Osteocyte (in vitro differentiated cells): ENCODE data around the gene RHOBTB3. TPM values are rescaled to one million over a fixed set of nuclear protein-coding genes. Genes with fewer than 3 reads are reported as not detected.

ENCODE experiments used
- DNase-seq: peaks from one replicate; pipeline ENCODE4 v3.0.0; 2021; ENCODE audit warnings: mixed read lengths; ENCODE audit not compliant: unreplicated experiment; ENCODE audit errors: extremely low spot score
- H3K27ac Mint-ChIP-seq: one replicate; pipeline ENCODE4 v1.8.0; 2021; ENCODE audit warnings: mild to moderate bottlenecking, mixed read lengths; ENCODE audit not compliant: unreplicated experiment
- H3K27me3 Mint-ChIP-seq: one replicate; pipeline ENCODE4 v1.8.0; 2021; ENCODE audit warnings: mixed read lengths; ENCODE audit not compliant: unreplicated experiment
- H3K36me3 Mint-ChIP-seq: one replicate; pipeline ENCODE4 v1.8.0; 2021; ENCODE audit warnings: mixed read lengths; ENCODE audit not compliant: unreplicated experiment
- H3K4me1 Mint-ChIP-seq: one replicate; pipeline ENCODE4 v1.8.0; 2021; ENCODE audit warnings: mixed read lengths; ENCODE audit not compliant: unreplicated experiment
- H3K4me3 Mint-ChIP-seq: one replicate; pipeline ENCODE4 v1.8.0; 2021; ENCODE audit warnings: mild to moderate bottlenecking, moderate library complexity, mixed read lengths; ENCODE audit not compliant: unreplicated experiment
- H3K9me3 Mint-ChIP-seq: one replicate; pipeline ENCODE4 v1.8.0; 2021; ENCODE audit warnings: mixed read lengths; ENCODE audit not compliant: unreplicated experiment
- total RNA-seq: library from RNA; stranded (reverse); gene quantifications from 2 replicates; pipeline ENCODE4 v1.2.1, GENCODE V29; 2021
- TF ChIP-seq, protein P1 (sequence below): fragments of 200-600 bp; sonication (generic); IDR thresholded peaks from 2 replicates; pipeline ENCODE4 v1.5.0; 2021; ENCODE audit warnings: antibody characterized with exemption, mild to moderate bottlenecking, moderate library complexity

Gene RHOBTB3
- total RNA-seq, 1 donor from 2014 or later, result 190 TPM

GRCh38 chr5:95845391-95845790, 114.3 kb downstream of the RHOBTB3 start:
- TF ChIP-seq, protein P1, sequence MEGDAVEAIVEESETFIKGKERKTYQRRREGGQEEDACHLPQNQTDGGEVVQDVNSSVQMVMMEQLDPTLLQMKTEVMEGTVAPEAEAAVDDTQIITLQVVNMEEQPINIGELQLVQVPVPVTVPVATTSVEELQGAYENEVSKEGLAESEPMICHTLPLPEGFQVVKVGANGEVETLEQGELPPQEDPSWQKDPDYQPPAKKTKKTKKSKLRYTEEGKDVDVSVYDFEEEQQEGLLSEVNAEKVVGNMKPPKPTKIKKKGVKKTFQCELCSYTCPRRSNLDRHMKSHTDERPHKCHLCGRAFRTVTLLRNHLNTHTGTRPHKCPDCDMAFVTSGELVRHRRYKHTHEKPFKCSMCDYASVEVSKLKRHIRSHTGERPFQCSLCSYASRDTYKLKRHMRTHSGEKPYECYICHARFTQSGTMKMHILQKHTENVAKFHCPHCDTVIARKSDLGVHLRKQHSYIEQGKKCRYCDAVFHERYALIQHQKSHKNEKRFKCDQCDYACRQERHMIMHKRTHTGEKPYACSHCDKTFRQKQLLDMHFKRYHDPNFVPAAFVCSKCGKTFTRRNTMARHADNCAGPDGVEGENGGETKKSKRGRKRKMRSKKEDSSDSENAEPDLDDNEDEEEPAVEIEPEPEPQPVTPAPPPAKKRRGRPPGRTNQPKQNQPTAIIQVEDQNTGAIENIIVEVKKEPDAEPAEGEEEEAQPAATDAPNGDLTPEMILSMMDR, result no peak
- no peaks in the 10 kb centered on the region for H3K36me3 Mint-ChIP-seq
- H3K9me3 Mint-ChIP-seq, result no peaks in the 10 kb centered on the region
- peak; percentile 34 for DNase-seq
- H3K4me3 Mint-ChIP-seq, result no peak overlapping the region
- H3K27ac Mint-ChIP-seq, result no peak overlapping the region
- peaks cover 17% of the 10 kb centered on the region for H3K4me1 Mint-ChIP-seq
- no peaks in the 10 kb centered on the region for H3K27me3 Mint-ChIP-seq

Other genes starting within 250 kb of the RHOBTB3 start
- 102 and 115 TPM in 2 replicates for gene SKIC3, start 176.4 kb upstream of the RHOBTB3 start, total RNA-seq
- 9.4 and 10.7 TPM in 2 replicates for gene ARSK, start 176.2 kb upstream of the RHOBTB3 start, total RNA-seq
- gene GPR150, start 111.2 kb upstream of the RHOBTB3 start, total RNA-seq, result 0.16 and 0.21 TPM in 2 replicates
- 1.7 and 2.3 TPM in 2 replicates for gene RFESD, start 84.6 kb upstream of the RHOBTB3 start, total RNA-seq
- gene SPATA9, start 48.3 kb upstream of the RHOBTB3 start, total RNA-seq, result 3.0 and 3.8 TPM in 2 replicates
- 26.3 and 32.8 TPM in 2 replicates for gene GLRX, start 91.4 kb downstream of the RHOBTB3 start, total RNA-seq
- gene ELL2, start 230.5 kb downstream of the RHOBTB3 start, total RNA-seq, result 50.7 and 50.8 TPM in 2 replicates